Activated CD8-positive, alpha-beta memory T cell treated with anti-CD3 and anti-CD28 coated beads, Interleukin-2, amount 50 U/mL, for 24 hours (primary cell): Measurements from ENCODE around the gene CARD9.

Experiments used
- DNase-seq: peaks from one replicate; pipeline ENCODE4 v3.0.0-alpha.2; 2020; ENCODE audit errors: extremely low read depth

The CARD9 gene

GRCh38 chr9:136401173-136401922, 27.9 kb upstream of the CARD9 start:
- no peak for DNase-seq

GRCh38 chr9:136400038-136400834, 26.8 kb upstream of the CARD9 start, which contains the start of gene SNAPC4:
Gene SNAPC4, minus strand, starts transcription at chr9:136400170. Its CDS starts 1,742 bp downstream, at chr9:136398428.
- DNase-seq, result no peak

- no peak for DNase-seq
Measured at GRCh38 chr9:136399176-136400037, 25.9 kb upstream of the CARD9 start.

- DNase-seq, result no peak
Measured at GRCh38 chr9:136398286-136398685, 24.8 kb upstream of the CARD9 start.

- no peak for DNase-seq
Measured at GRCh38 chr9:136397643-136398042, 24.2 kb upstream of the CARD9 start.

GRCh38 chr9:136396219-136396515, 22.7 kb upstream of the CARD9 start:
- no peak for DNase-seq

- DNase-seq, result no peak
Measured at GRCh38 chr9:136395345-136396218, 22.1 kb upstream of the CARD9 start.

GRCh38 chr9:136395020-136395340, 21.5 kb upstream of the CARD9 start:
- no peak for DNase-seq

GRCh38 chr9:136394312-136395019, 21.0 kb upstream of the CARD9 start:
- no peak for DNase-seq

- DNase-seq, result no peak
Measured at GRCh38 chr9:136393531-136393930, 20.1 kb upstream of the CARD9 start.

- no peak for DNase-seq
Measured at GRCh38 chr9:136392538-136393449, 19.3 kb upstream of the CARD9 start.

GRCh38 chr9:136391737-136392537, 18.5 kb upstream of the CARD9 start:
- DNase-seq, result no peak

GRCh38 chr9:136389396-136389795, 15.9 kb upstream of the CARD9 start:
- DNase-seq, result no peak

GRCh38 chr9:136387217-136387616, 13.7 kb upstream of the CARD9 start:
- DNase-seq, result no peak

- DNase-seq, result no peak
Measured at GRCh38 chr9:136386018-136386417, 12.5 kb upstream of the CARD9 start.

GRCh38 chr9:136385015-136385414, 11.5 kb upstream of the CARD9 start:
- DNase-seq, result no peak

GRCh38 chr9:136383436-136383835, 10.0 kb upstream of the CARD9 start:
- no peak for DNase-seq

GRCh38 chr9:136381966-136382513, 8.6 kb upstream of the CARD9 start:
- no peak for DNase-seq

- no peak for DNase-seq
Measured at GRCh38 chr9:136381311-136381710, 7.8 kb upstream of the CARD9 start.
